WTC11 (cell line): Measurements from ENCODE around the gene MEGF8.

ENCODE experiments used
- ESRRA ChIP-seq: sonication (generic); formaldehyde crosslinking; IDR thresholded peaks from 2 replicates; pipeline ENCODE4 v1.8.1; 2022; ENCODE audit warnings: mild to moderate bottlenecking, missing genetic modification reagents, borderline replicate concordance
- PRRX2 ChIP-seq: fragments of 250-450 bp; sonication (Bioruptor Pico); IDR thresholded peaks from 2 replicates; pipeline ENCODE4 v1.8.0; 2021; ENCODE audit warnings: mild to moderate bottlenecking
- SMAD3 ChIP-seq: sonication (generic); formaldehyde crosslinking; IDR thresholded peaks from 2 replicates; pipeline ENCODE4 v1.8.0; 2022; ENCODE audit warnings: missing genetic modification reagents, mild to moderate bottlenecking, borderline replicate concordance
- SP1 ChIP-seq: sonication (generic); formaldehyde crosslinking; conservative IDR thresholded peaks from 2 replicates; pipeline ENCODE4 v1.8.1; 2022; ENCODE audit warnings: missing genetic modification reagents
- TEAD4 ChIP-seq: sonication (generic); formaldehyde crosslinking; IDR thresholded peaks from 2 replicates; pipeline ENCODE4 v1.8.0; 2022; ENCODE audit warnings: mild to moderate bottlenecking, missing genetic modification reagents
- TF ChIP-seq, protein P1 (sequence below): fragments of 200-600 bp; IDR thresholded peaks from 2 replicates; pipeline ENCODE4 v1.8.0; 2022; ENCODE audit warnings: antibody characterized with exemption
- TF ChIP-seq, protein P2 (sequence below): sonication (generic); formaldehyde crosslinking; IDR thresholded peaks from 2 replicates; pipeline ENCODE4 v1.8.1; 2022; ENCODE audit warnings: low read depth, missing genetic modification reagents, borderline replicate concordance
- TF ChIP-seq, protein P3 (sequence below): sonication (generic); formaldehyde crosslinking; conservative IDR thresholded peaks from 2 replicates; pipeline ENCODE4 v1.8.1; 2022; ENCODE audit warnings: mild to moderate bottlenecking, missing genetic modification reagents

DNA sequence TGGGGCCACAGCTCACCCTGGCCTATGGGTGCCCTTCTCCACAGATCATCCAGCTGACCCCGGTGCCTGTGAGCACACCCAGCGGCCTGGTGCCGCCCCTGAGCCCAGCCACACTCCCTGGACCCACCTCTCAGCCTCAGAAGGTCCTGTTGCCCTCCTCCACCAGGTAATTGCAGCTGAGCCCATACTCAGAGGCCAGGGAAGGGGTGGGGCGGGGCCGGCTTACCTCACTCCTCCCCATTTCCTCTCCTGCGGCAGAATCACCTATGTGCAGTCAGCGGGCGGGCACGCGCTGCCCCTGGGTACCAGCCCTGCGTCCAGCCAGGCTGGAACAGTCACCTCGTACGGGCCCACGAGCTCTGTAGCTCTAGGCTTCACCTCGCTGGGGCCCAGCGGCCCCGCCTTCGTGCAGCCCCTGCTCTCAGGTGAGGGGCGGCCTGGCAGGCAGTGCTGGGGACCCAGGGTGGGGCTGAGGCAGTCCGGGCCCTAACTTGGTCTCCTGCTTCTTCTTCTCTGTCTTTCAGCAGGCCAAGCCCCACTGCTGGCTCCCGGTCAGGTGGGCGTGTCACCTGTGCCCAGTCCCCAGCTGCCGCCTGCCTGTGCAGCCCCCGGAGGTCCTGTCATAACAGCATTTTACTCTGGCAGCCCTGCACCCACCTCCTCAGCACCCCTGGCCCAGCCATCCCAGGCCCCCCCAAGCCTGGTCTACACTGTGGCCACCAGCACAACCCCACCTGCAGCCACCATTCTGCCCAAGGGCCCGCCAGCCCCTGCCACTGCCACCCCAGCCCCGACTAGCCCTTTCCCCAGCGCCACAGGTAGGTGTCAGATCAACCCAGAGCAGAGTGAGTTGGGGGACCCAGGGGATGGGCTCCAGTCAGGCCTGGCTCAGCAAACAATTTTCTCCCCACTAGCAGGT lies 33.1 kb upstream of the MEGF8 start:
- TF ChIP-seq, protein P1, sequence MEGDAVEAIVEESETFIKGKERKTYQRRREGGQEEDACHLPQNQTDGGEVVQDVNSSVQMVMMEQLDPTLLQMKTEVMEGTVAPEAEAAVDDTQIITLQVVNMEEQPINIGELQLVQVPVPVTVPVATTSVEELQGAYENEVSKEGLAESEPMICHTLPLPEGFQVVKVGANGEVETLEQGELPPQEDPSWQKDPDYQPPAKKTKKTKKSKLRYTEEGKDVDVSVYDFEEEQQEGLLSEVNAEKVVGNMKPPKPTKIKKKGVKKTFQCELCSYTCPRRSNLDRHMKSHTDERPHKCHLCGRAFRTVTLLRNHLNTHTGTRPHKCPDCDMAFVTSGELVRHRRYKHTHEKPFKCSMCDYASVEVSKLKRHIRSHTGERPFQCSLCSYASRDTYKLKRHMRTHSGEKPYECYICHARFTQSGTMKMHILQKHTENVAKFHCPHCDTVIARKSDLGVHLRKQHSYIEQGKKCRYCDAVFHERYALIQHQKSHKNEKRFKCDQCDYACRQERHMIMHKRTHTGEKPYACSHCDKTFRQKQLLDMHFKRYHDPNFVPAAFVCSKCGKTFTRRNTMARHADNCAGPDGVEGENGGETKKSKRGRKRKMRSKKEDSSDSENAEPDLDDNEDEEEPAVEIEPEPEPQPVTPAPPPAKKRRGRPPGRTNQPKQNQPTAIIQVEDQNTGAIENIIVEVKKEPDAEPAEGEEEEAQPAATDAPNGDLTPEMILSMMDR = no peak
- TF ChIP-seq TEAD4 (no peak), SP1 (CRISPR knock-in tag) (no peak), PRRX2 (CRISPR knock-in tag) (no peak), SMAD3 (CRISPR knock-in tag) (no peak), ESRRA (CRISPR knock-in tag) (no peak)
- TF ChIP-seq, protein P2, sequence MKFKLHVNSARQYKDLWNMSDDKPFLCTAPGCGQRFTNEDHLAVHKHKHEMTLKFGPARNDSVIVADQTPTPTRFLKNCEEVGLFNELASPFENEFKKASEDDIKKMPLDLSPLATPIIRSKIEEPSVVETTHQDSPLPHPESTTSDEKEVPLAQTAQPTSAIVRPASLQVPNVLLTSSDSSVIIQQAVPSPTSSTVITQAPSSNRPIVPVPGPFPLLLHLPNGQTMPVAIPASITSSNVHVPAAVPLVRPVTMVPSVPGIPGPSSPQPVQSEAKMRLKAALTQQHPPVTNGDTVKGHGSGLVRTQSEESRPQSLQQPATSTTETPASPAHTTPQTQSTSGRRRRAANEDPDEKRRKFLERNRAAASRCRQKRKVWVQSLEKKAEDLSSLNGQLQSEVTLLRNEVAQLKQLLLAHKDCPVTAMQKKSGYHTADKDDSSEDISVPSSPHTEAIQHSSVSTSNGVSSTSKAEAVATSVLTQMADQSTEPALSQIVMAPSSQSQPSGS (CRISPR knock-in tag) = no peak
- TF ChIP-seq, protein P3, sequence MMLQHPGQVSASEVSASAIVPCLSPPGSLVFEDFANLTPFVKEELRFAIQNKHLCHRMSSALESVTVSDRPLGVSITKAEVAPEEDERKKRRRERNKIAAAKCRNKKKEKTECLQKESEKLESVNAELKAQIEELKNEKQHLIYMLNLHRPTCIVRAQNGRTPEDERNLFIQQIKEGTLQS (CRISPR knock-in tag) = no peak
